ENCODE results near the gene COL12A1. TPM values are rescaled to one million over a fixed set of nuclear protein-coding genes. Genes with fewer than 3 reads are reported as not detected.

Gene COL12A1
- total and polyA plus RNA-seq, 2 donors (not counting 1 experiment from before 2014, with no cell fraction given) = 1,023 to 1,075 TPM

GRCh38 chr6:75233092-75233615 is 27.3 kb upstream of the COL12A1 start:
- no peaks in the 10 kb centered on the region for H4K20me1 ChIP-seq (ENCODE audit: control insufficient read depth, extremely low read depth, insufficient read depth, low read length)
- no peak overlapping the region for H3K27ac ChIP-seq (ENCODE audit: insufficient read depth, low read length)
- no peak overlapping the region for H2AFZ ChIP-seq (ENCODE audit: low read length)
- H3K27me3 ChIP-seq (ENCODE audit: control insufficient read depth, insufficient read depth, low read length) = no peaks in the 10 kb centered on the region
- no peaks in the 10 kb centered on the region for H3K9me3 ChIP-seq (ENCODE audit: control insufficient read depth, insufficient read depth, low read depth, low read length)
- no peaks in the 10 kb centered on the region for H3K36me3 ChIP-seq (ENCODE audit: control insufficient read depth, insufficient read depth, low read length)
- no peak overlapping the region for H3K4me3 ChIP-seq (replicated peaks in 1 of 4; ENCODE audit: control extremely low read depth in 1 of 4, insufficient read depth in 1 of 4, low read depth in 3 of 4, low read length in 4 of 4)
- no peaks in the 10 kb centered on the region for H3K79me2 ChIP-seq (ENCODE audit: control insufficient read depth, insufficient read depth, low read length)
- no peak for TF ChIP-seq CTCF (conservative IDR thresholded peaks at IDR 0.05 in 1 of 2, IDR thresholded peaks at IDR 0.05 in 1 of 2; ENCODE audit: low read depth in 1 of 2, low read length in 2 of 2)
- no peak for TF ChIP-seq EZH2 (IDR thresholded peaks at IDR 0.05; ENCODE audit: low read length, missing control alignments)
- no peak for DNase-seq (ENCODE audit: low read depth in 2 of 2)
- no peak overlapping the region for H3K9ac ChIP-seq (ENCODE audit: insufficient read depth, low read length)
- H3K4me1 ChIP-seq (ENCODE audit: control insufficient read depth, extremely low read depth, insufficient read depth, low read length) = no peaks in the 10 kb centered on the region
- no peak overlapping the region for H3K4me2 ChIP-seq (ENCODE audit: extremely low read depth, insufficient read depth, low read length)

GRCh38 chr6:75230484-75231325 is 24.9 kb upstream of the COL12A1 start:
- DNase-seq (ENCODE audit: low read depth in 2 of 2) = peak; percentile 53 to 71
- peak; percentile 84 to 89 for TF ChIP-seq CTCF (conservative IDR thresholded peaks at IDR 0.05 in 1 of 2, IDR thresholded peaks at IDR 0.05 in 1 of 2; ENCODE audit: low read depth in 1 of 2, low read length in 2 of 2)
- TF ChIP-seq EZH2 (IDR thresholded peaks at IDR 0.05; ENCODE audit: low read length, missing control alignments) = no peak
- Histone ChIP-seq H3K36me3 (ENCODE audit: control insufficient read depth, insufficient read depth, low read length) (no peaks in the 10 kb centered on the region), H3K4me1 (ENCODE audit: control insufficient read depth, extremely low read depth, insufficient read depth, low read length) (no peaks in the 10 kb centered on the region), H4K20me1 (ENCODE audit: control insufficient read depth, extremely low read depth, insufficient read depth, low read length) (no peaks in the 10 kb centered on the region), H2AFZ (ENCODE audit: low read length) (no peak overlapping the region), H3K27ac (ENCODE audit: insufficient read depth, low read length) (no peak overlapping the region), H3K9me3 (ENCODE audit: control insufficient read depth, insufficient read depth, low read depth, low read length) (no peaks in the 10 kb centered on the region), H3K9ac (ENCODE audit: insufficient read depth, low read length) (no peak overlapping the region), H3K4me3 (replicated peaks in 1 of 4; ENCODE audit: control extremely low read depth in 1 of 4, insufficient read depth in 1 of 4, low read depth in 3 of 4, low read length in 4 of 4) (no peak overlapping the region), H3K27me3 (ENCODE audit: control insufficient read depth, insufficient read depth, low read length) (no peaks in the 10 kb centered on the region), H3K4me2 (ENCODE audit: extremely low read depth, insufficient read depth, low read length) (no peak overlapping the region), H3K79me2 (ENCODE audit: control insufficient read depth, insufficient read depth, low read length) (no peaks in the 10 kb centered on the region)

GRCh38 chr6:75224303-75224926 is 18.6 kb upstream of the COL12A1 start:
- H3K36me3 ChIP-seq (ENCODE audit: control insufficient read depth, insufficient read depth, low read length) = no peaks in the 10 kb centered on the region
- H3K27ac ChIP-seq (ENCODE audit: insufficient read depth, low read length) = no peak overlapping the region
- H3K4me3 ChIP-seq (replicated peaks in 1 of 4; ENCODE audit: control extremely low read depth in 1 of 4, insufficient read depth in 1 of 4, low read depth in 3 of 4, low read length in 4 of 4) = no peak overlapping the region
- no peaks in the 10 kb centered on the region for H3K9me3 ChIP-seq (ENCODE audit: control insufficient read depth, insufficient read depth, low read depth, low read length)
- no peak for DNase-seq (ENCODE audit: low read depth in 2 of 2)
- H3K4me2 ChIP-seq (ENCODE audit: extremely low read depth, insufficient read depth, low read length) = no peak overlapping the region
- no peaks in the 10 kb centered on the region for H3K79me2 ChIP-seq (ENCODE audit: control insufficient read depth, insufficient read depth, low read length)
- H3K4me1 ChIP-seq (ENCODE audit: control insufficient read depth, extremely low read depth, insufficient read depth, low read length) = no peaks in the 10 kb centered on the region
- no peak overlapping the region for H2AFZ ChIP-seq (ENCODE audit: low read length)
- no peak for TF ChIP-seq EZH2 (IDR thresholded peaks at IDR 0.05; ENCODE audit: low read length, missing control alignments)
- no peak overlapping the region for H3K9ac ChIP-seq (ENCODE audit: insufficient read depth, low read length)
- H3K27me3 ChIP-seq (ENCODE audit: control insufficient read depth, insufficient read depth, low read length) = no peaks in the 10 kb centered on the region
- H4K20me1 ChIP-seq (ENCODE audit: control insufficient read depth, extremely low read depth, insufficient read depth, low read length) = no peaks in the 10 kb centered on the region
